Endometrial microvascular endothelial cells (primary cell): ENCODE measurements around the gene SETD2. TPM values are rescaled to one million over a fixed set of nuclear protein-coding genes. Genes with fewer than 3 reads are reported as not detected.
"Not testable (repeated sequence)": the region's sequence is repeated elsewhere in the genome, so short reads cannot be mapped to it uniquely, and the experiment has no call there.

Experiments
- in situ Hi-C: cut with HindIII; loops from 2 replicates; pipeline ENCODE4 v1.10.0; 2017; ENCODE audit warnings: low sequenced_read_pairs, low pct_unique_long_range_greater_than_20kb; ENCODE audit errors: inconsistent ontology term
- total RNA-seq: library from RNA; depleted of rRNA; stranded (reverse); fragments of >200 nt; gene quantifications from one replicate; pipeline ENCODE4 v1.2.3, GENCODE V29; 2015; ENCODE audit errors: inconsistent ontology term

The SETD2 gene
- total RNA-seq, 1 donor from 2014 or later = 21.4 TPM

GRCh38 chr3:47113669-47114365 is 50.1 kb downstream of the SETD2 start:
- in situ Hi-C loops = no loop called here

GRCh38 chr3:47112997-47113396 is 50.9 kb downstream of the SETD2 start:
- in situ Hi-C loops = no loop called here

DNA sequence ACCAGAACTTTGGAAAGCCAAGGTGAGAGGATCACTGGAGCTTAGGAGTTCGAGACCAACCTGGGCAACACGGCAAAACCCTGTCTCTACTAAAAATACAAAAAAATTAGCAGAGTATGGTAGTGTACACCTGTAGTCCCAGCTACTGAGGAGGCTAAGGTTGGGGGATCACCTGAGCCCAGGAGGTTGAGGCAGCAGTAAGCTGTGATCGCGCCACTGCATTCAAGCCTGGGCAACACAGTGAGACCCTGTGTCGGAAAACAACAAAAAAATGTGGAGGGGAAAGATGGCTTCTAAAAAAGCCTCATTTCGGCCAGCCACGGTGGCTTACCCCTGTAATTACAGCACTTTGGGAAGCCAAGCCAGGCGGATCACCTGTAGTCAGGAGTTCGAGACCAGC is 54.5 kb downstream of the SETD2 start:
- in situ Hi-C loops = no loop called here

- in situ Hi-C loops = no loop called here
These were observed 55.4 kb downstream of the SETD2 start for GRCh38 chr3:47108546-47108945.

- in situ Hi-C loops = no loop called here
These were observed 59.7 kb downstream of the SETD2 start for GRCh38 chr3:47104259-47104658.

DNA sequence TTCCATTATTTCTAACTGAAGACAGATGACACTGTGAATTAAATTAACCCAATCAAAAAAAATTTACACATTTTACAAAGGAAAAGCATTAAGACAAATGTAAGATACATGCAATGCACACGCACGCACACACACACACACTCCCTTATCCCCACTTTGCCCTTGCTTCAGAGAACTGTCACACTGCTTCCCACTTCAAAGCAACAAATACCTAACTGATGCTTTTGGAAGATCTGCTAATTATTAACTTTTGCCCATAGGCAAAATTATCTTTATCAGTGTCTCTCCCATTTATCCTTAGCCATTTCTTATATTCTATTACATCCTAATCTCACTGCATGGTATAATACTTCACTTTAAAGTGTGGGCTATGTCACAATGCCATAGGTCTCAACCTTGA is 60.3 kb downstream of the SETD2 start:
- in situ Hi-C loops = no loop called here

DNA sequence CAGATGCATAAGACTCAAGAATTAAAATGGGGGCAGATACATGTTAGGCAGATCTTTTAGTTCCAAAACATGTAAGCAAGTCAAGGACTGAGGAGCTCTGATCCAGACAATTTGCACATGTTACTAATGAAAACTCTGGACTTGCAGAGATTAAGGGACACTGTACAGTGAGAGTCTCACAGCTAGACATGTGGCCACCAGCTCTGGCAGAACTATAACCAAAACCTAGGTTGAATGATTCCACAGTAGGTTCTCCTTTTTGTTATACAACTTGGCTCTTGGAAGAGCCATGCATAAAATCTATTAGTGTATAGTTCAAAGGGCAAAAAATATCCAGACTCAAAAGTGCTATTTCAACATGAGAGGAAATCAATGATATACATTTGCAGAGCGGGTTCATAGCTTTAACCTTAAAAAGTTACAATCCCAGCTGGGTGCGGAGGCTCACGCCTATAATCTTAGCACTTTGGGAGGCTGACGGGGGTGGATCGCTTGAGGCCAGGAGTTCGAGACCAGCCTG is 61.8 kb downstream of the SETD2 start:
- in situ Hi-C loops = no loop called here

GRCh38 chr3:47098910-47099309 is 65.0 kb downstream of the SETD2 start:
- in situ Hi-C loops = no loop called here

GRCh38 chr3:47097864-47098263 is 66.0 kb downstream of the SETD2 start:
- in situ Hi-C loops = no loop called here

GRCh38 chr3:47096959-47097358 is 67.0 kb downstream of the SETD2 start:
- in situ Hi-C loops = no loop called here

- in situ Hi-C loops = no loop called here
These were observed 71.8 kb downstream of the SETD2 start for GRCh38 chr3:47092090-47092489.

DNA sequence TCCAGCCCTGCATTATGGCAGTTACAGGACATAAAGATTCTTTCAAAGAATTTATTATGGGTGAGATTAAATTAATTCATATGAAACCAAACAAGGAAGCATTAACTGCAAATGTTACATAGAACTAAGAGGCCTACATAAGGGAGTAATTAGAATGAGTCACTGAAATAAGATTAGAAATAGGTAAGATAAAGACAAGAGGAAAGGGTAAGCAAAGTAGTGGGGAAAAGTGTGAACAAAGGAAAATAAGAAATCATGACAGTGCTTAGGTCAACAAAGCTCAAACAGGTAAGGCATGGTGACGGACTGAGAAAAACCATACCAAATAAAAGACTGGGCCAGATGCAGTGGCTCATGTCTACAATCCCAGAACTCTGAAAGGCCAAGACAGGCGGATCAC is 74.3 kb downstream of the SETD2 start:
- in situ Hi-C loops = no loop called here

DNA sequence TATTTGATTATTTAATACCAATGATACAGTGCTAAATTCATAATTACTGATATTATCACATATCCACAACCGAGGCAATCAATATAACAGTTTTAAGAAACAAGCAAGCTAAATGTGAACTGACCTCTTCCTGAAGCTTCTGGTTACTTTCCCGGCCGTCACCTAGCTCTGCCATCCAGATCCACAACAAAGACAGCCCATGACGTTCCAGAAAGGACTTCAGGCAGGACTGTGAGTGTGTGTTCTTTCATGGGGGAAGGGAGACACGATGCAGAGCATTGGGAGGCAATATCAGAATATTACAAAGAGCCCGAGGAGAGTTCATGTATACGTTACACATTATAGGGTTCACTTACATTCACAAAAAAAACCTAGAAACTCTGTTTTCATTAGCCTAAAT is 77.8 kb downstream of the SETD2 start:
- in situ Hi-C loops = no loop called here

- in situ Hi-C loops = no loop called here
These were observed 80.1 kb downstream of the SETD2 start for GRCh38 chr3:47083786-47084185.

DNA sequence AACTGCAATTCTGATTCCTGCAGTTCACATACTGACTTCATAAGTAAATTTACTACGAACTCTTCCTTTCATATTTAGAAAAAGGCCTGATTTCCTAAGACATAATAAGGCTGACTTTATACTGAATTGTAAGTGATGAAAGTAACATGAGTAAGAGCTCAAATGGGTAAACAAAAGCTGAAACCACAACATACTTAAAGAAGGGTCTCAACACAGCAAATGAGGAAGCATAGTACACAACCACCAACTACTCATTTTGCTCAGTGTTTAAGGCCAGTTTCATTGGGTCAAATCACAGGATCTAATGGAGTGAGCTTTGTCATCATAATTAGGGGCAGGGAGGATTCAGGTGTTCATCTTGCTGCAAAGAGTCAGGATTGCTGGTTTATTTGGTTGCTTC is 81.4 kb downstream of the SETD2 start:
- in situ Hi-C loops = no loop called here

DNA sequence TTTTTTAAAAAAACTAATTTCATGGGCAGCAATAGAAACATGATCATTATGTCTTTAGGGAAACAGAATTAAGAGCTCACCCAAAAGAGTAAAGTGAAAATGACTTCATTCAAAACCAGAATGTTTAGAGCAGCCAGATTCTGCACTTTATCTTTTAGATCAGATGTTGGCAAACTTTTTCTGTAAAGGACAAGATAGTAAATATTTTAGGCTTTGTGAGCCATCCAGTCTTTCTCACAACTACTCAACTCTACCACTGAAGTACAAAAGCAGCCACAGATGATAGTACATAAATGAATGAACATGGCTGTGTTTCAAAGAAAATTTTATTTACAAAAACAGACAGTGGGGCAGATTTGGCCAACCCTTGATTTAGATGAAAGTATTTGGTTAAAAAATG is 84.5 kb downstream of the SETD2 start:
- in situ Hi-C loops = no loop called here

GRCh38 chr3:47073685-47074084 is 90.2 kb downstream of the SETD2 start:
- in situ Hi-C loops = no loop called here

GRCh38 chr3:47070770-47071169 is 93.1 kb downstream of the SETD2 start:
- in situ Hi-C loops = no loop called here

DNA sequence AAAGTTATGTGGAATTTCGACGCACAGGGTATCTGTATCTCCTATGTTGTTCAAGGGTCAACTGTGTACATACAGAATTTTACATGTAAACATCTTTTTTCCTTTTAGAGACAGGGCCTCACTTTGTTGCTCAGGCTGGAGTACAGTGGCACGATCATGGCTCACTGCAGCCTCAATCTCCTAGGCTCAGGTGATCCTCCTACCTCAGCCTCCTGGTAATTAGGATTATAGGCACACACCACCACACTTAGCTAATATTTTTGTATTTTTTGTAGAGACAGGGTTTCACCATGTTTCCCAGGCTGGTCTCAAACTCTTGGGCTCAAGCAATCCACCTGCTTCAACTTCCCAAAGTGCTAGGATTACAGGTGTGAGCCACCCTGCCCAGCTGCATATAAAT is 97.7 kb downstream of the SETD2 start:
- in situ Hi-C loops = not testable (repeated sequence)

GRCh38 chr3:47065681-47066080 is 98.2 kb downstream of the SETD2 start:
- in situ Hi-C loops = no loop called here

GRCh38 chr3:47065058-47065457 is 98.9 kb downstream of the SETD2 start:
- in situ Hi-C loops = no loop called here
